ENCODE data around the gene P3H1. TPM values are rescaled to one million over a fixed set of nuclear protein-coding genes. Genes with fewer than 3 reads are reported as not detected.
A peak's percentile ranks its signal among the peaks of the same experiment; 100 is the strongest.

P3H1 gene
- total and polyA plus RNA-seq, 2 of the 13 experiments (the other 11 are each of a cell fraction or from before 2014, with no cell fraction given) = 64.6 to 120 TPM

DNA sequence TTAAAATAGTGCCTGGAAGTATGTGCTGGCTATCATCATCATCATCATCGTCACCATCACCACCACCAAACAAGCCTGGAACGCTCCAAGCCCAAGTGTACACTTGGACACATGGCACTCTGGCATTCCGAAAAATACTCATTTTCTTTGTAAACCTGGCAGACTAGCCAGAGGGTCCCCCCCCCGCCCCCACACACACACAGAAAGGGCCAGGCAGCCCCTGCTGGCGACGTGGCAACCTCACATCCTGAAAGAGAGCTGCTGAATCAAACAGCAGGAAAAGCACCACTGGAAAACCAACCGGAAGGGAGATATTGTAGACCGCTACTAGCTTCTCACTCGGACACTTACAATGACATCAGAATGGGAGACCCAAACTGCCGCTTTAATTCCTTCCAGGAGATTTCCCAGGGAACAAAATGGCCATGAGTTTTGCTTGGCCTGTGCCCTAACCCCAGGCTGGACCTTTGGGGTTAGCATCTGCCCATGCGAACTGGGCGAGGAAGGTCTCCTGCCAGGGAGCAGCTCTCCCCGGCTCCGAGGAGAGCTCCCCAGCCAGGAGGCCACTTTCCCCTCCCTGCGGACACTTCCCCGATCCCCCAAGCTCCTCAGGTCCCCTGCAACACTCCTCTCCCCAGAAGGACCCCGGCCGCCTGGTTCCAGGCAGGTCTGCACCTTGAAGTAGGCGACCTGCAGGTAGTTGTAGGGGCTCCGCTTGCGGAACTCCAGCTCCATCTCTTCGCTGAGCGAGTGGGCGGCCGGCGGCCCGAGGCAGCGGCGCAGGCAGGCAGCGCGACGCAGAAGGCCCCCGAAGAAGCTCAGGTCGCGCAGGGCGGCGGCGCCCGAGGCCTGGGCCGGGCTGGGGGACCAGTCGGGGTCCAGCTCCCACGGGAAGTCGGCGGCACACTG is 742 bp downstream of the P3H1 start (continued):
- TF ChIP-seq, protein P1, sequence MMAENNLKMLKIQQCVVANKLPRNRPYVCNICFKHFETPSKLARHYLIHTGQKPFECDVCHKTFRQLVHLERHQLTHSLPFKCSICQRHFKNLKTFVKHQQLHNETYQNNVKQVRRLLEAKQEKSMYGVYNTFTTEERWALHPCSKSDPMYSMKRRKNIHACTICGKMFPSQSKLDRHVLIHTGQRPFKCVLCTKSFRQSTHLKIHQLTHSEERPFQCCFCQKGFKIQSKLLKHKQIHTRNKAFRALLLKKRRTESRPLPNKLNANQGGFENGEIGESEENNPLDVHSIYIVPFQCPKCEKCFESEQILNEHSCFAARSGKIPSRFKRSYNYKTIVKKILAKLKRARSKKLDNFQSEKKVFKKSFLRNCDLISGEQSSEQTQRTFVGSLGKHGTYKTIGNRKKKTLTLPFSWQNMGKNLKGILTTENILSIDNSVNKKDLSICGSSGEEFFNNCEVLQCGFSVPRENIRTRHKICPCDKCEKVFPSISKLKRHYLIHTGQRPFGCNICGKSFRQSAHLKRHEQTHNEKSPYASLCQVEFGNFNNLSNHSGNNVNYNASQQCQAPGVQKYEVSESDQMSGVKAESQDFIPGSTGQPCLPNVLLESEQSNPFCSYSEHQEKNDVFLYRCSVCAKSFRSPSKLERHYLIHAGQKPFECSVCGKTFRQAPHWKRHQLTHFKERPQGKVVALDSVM (CRISPR knock-in tag; IDR thresholded peaks at IDR 0.05) = no peak
- 0 out of 4 replicates have a peak, but pooled peaks of 1 of the 2 experiments have one; percentile 37 for TF ChIP-seq POLR2A (IDR thresholded peaks at IDR 0.05; ENCODE audit: insufficient read depth in 1 of 2, low read depth in 2 of 2, low read length in 2 of 2)
- TF ChIP-seq ZNF331 (CRISPR knock-in tag; IDR thresholded peaks at IDR 0.05) = peak; percentile 44; the same call in 1 of the 2 replicates
- no peak for TF ChIP-seq TSC22D2 (CRISPR knock-in tag; IDR thresholded peaks at IDR 0.05; ENCODE audit: borderline replicate concordance)
- TF ChIP-seq, protein P2, sequence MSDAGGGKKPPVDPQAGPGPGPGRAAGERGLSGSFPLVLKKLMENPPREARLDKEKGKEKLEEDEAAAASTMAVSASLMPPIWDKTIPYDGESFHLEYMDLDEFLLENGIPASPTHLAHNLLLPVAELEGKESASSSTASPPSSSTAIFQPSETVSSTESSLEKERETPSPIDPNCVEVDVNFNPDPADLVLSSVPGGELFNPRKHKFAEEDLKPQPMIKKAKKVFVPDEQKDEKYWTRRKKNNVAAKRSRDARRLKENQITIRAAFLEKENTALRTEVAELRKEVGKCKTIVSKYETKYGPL (CRISPR knock-in tag; IDR thresholded peaks at IDR 0.05) = no peak
- TF ChIP-seq ESRRA (CRISPR knock-in tag; IDR thresholded peaks at IDR 0.05; ENCODE audit: low read depth) = peak; percentile 26; the same call in 1 of the 2 replicates
- TF ChIP-seq ZNF841 (CRISPR knock-in tag; IDR thresholded peaks at IDR 0.05; ENCODE audit: borderline replicate concordance) = no peak
- TF ChIP-seq FOXO1 (CRISPR knock-in tag; IDR thresholded peaks at IDR 0.05) = no peak
- no peak for TF ChIP-seq NPAS2 (CRISPR knock-in tag; IDR thresholded peaks at IDR 0.05; ENCODE audit: borderline replicate concordance)
- TF ChIP-seq HOXA3 (CRISPR knock-in tag; IDR thresholded peaks at IDR 0.05) = no peak
- no peak for TF ChIP-seq ZNF562 (CRISPR knock-in tag; IDR thresholded peaks at IDR 0.05; ENCODE audit: borderline replicate concordance)
- TF ChIP-seq, protein P3, sequence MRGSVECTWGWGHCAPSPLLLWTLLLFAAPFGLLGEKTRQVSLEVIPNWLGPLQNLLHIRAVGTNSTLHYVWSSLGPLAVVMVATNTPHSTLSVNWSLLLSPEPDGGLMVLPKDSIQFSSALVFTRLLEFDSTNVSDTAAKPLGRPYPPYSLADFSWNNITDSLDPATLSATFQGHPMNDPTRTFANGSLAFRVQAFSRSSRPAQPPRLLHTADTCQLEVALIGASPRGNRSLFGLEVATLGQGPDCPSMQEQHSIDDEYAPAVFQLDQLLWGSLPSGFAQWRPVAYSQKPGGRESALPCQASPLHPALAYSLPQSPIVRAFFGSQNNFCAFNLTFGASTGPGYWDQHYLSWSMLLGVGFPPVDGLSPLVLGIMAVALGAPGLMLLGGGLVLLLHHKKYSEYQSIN (CRISPR knock-in tag; IDR thresholded peaks at IDR 0.05; ENCODE audit: borderline replicate concordance) = no peak
- TF ChIP-seq RORA (CRISPR knock-in tag; IDR thresholded peaks at IDR 0.05) = no peak
- no peak for TF ChIP-seq REL (CRISPR knock-in tag; conservative IDR thresholded peaks at IDR 0.05)
- no peak for TF ChIP-seq ZNF713 (CRISPR knock-in tag; IDR thresholded peaks at IDR 0.05)
- TF ChIP-seq, protein P4, sequence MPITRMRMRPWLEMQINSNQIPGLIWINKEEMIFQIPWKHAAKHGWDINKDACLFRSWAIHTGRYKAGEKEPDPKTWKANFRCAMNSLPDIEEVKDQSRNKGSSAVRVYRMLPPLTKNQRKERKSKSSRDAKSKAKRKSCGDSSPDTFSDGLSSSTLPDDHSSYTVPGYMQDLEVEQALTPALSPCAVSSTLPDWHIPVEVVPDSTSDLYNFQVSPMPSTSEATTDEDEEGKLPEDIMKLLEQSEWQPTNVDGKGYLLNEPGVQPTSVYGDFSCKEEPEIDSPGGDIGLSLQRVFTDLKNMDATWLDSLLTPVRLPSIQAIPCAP (CRISPR knock-in tag; IDR thresholded peaks at IDR 0.05; ENCODE audit: low read depth) = no peak
- TF ChIP-seq, protein P5, sequence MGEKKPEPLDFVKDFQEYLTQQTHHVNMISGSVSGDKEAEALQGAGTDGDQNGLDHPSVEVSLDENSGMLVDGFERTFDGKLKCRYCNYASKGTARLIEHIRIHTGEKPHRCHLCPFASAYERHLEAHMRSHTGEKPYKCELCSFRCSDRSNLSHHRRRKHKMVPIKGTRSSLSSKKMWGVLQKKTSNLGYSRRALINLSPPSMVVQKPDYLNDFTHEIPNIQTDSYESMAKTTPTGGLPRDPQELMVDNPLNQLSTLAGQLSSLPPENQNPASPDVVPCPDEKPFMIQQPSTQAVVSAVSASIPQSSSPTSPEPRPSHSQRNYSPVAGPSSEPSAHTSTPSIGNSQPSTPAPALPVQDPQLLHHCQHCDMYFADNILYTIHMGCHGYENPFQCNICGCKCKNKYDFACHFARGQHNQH (CRISPR knock-in tag; IDR thresholded peaks at IDR 0.05) = no peak
- TF ChIP-seq, protein P6, sequence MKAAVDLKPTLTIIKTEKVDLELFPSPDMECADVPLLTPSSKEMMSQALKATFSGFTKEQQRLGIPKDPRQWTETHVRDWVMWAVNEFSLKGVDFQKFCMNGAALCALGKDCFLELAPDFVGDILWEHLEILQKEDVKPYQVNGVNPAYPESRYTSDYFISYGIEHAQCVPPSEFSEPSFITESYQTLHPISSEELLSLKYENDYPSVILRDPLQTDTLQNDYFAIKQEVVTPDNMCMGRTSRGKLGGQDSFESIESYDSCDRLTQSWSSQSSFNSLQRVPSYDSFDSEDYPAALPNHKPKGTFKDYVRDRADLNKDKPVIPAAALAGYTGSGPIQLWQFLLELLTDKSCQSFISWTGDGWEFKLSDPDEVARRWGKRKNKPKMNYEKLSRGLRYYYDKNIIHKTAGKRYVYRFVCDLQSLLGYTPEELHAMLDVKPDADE (CRISPR knock-in tag; IDR thresholded peaks at IDR 0.05) = no peak
- TF ChIP-seq HHEX (CRISPR knock-in tag; IDR thresholded peaks at IDR 0.05) = no peak
- TF ChIP-seq ZNF383 (CRISPR knock-in tag; IDR thresholded peaks at IDR 0.05; ENCODE audit: borderline replicate concordance) = no peak; the same call in 1 of the 2 replicates

Data from HepG2 (cell line).